GM12873 (cell line): ENCODE measurements around the gene F11R.

Experiments
- CTCF ChIP-seq: IDR thresholded peaks from 2 replicates; pipeline ENCODE4 v1.5.1; 2012; ENCODE audit warnings: low read depth, mild to moderate bottlenecking, moderate library complexity, low read length, control low read depth; ENCODE audit not compliant: insufficient read depth; ENCODE audit errors: missing control alignments

F11R gene

GRCh38 chr1:161054805-161055204, 33.9 kb upstream of the F11R start:
- TF ChIP-seq CTCF, result peak; percentile 12

DNA sequence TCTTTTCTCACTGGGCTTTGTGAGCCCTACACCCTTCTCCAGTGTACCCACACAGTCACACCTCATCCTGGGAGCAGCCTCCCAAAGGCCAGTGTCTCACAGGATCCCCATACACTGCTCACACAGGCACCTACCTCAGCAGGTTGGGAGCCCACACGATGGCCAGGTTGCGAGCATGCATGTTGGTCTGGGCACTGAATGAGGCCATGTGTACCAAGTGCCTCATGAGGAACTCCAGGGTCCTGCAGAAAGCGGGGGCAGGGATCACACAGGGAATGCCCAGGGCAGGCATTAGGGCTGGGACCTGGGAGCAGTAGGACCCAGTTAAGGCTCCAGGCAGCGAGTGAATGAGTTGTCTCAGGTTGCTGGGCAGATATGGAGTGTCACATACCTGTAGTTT, 33.3 kb upstream of the F11R start:
- no peak for TF ChIP-seq CTCF

DNA sequence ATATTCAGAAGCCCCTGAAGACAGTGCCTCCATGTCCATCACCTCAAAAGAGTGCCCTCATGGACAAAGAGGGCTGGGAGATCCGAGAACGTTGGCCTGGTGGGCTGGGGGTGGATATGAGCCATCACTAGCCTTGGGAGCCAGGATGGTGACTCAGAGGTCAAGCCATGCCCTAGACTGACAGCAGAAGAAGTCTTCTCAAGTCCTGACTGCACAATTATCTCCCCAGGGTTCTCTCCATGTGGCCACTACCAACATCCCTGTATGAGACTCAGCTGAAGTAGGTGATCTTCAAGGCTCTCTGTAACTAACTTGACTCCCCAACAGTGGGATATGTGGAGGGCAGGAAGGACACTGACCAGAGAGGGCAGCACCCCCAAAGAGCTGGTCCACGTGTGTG, 31.9 kb upstream of the F11R start:
- TF ChIP-seq CTCF, result no peak

GRCh38 chr1:161051219-161051618, 30.3 kb upstream of the F11R start:
- no peak for TF ChIP-seq CTCF

- TF ChIP-seq CTCF, result no peak
These were observed 28.2 kb upstream of the F11R start for GRCh38 chr1:161048949-161049722.

- no peak for TF ChIP-seq CTCF
These were observed 26.8 kb upstream of the F11R start for GRCh38 chr1:161047436-161048420.

DNA sequence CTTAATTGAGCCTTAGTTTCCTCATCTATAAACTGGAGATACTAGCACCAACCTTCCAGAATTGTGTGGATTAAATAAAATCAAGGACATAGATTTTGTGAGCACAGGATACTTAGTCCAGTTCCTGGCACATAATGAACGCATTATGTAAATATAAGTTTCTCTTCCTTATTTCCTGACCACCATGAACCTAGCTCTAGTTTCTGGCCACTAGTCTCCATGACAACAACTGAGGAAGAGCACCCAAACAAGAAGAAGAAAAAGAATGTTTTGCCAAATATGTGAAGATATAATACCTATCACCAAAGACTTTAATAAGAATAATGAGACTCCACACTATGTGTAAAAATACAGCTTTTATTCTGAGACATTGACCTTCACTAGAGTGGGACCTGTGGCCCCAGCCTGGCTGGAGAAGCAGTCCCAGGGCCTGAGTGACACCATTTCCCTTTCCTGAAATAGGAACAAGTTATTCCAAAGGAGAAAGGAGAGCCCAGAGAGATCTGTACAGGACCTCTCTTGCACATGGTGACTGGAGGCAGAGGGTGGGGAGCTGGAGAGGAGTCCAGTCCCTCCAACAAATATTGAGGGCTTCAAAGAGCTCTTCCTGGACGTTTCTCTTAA, 25.8 kb upstream of the F11R start:
- TF ChIP-seq CTCF, result no peak
